ENCODE results near the gene HVCN1.
A peak's percentile ranks its signal among the peaks of the same experiment; 100 is the strongest.
"Not testable (repeated sequence)": the region's sequence is repeated elsewhere in the genome, so short reads cannot be mapped to it uniquely, and the experiment has no call there.

Gene HVCN1

DNA sequence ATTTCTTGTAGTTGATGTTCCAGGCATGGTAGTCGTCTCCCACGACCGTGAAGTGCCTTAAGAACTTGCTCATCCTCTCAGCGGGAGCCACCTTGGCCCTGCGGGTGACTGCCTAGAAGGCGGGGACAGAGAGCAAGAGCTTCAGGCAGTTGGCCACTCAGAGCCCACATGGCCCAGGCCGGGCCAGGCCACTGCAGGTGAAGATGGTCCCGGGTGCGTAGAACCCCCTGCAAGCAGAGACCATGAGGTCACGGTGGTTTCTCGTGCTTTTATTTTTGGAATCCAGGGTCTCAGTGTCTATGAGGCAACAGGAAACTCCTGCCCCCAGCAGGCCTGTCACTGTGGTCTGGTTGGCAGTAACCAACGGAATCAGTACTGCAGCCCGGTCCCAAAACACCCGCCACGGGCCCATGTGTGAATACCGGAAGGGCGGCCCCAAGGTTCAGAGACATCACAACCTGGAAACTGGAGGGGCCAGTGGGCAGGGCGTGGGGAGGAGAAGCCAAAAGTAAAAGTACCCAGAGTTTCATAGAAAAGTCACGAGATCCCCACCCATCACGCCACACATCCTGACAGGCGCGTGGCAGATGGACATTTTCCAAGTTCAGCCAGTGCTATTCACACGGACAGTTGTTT is 27.5 kb downstream of the HVCN1 start:
- peak; percentile 19 to 26 for DNase-seq

DNA sequence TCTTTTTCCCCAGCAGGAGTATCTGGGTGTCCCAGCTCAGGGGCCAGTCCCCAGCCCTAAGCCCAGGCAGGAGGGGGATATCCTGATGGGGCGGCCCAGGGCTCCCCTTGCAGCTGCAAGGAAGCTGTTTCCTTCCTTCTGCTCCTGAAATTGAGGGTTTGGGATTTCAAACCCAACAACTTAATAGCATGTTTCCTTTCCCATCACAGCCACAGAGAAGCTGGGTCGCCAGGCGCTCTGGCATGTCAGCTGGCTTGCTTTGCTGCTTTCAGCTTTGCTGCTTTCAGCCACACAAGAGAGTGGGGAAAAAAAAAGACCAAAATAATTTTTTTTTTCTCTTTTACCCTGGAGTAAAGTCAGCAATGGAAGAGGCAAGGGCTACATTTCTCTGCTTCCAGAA is 30.0 kb downstream of the HVCN1 start:
- DNase-seq, result no peak

DNA sequence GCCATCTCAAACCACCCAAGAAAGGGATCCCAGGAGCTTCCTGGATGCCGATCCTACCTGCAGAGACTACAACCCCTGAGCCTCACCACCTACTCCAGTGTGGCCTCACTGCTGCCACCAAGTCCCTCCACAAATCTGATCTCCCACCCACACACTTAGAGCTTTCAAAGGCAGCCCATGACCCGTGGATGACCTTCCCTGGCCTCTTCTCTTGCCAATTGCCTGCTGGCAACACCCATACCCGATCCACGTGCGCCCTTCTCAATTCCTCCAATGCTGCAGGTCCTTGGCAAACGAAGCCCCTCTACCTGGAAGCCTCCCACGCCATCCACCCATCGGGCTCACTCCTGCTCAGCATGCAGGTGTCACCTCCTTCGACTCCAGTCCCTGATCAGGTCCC is 30.7 kb downstream of the HVCN1 start:
- DNase-seq, result no peak

DNA sequence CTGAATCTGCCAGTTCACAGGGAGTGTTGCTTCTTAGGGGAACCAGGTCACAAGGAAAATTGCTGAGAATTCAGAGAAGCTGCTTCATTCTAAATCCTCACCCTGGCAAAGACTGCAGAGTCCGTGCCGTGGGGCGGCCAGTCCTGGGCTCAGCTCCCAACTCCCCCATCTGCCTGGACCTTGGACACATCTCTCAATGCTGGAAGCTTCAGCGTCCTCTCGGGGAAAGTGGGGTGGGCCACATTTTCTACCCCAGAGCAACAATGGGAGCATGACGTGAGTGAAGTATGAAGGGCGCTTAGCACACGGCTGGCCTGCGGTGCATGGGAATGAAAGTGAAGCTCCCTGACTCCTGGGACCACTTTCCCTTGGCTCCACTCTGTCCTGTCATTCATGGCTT is 31.2 kb downstream of the HVCN1 start:
- DNase-seq, result no peak

DNA sequence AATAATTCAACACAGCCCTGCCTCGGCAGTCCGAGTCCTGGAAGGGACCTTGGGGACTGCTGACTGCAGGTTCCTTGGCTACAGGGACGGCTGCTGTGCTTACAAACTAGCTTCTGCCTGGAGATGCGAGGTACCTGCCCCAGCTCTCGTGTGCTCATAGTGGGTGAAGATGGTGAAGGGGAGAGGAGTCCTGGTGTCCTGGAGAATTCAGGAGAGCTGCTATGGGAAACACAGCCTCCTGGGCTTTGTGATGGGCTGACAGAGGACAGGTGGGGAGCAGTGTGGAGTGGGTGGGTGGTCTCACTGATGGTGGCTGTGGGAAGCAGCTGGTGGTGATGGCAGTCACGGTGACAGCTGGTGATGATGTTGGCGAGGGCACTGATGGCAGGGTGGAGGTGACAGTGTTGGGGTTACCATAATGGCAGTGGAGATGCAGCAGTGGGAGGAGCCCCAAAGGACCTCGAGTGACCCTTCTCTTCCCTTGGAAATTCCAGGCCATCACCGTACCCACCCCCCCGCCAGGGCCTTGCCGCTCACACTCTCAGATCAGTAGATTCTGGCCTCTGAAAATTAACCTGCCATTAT is 32.8 kb downstream of the HVCN1 start:
- DNase-seq, result no peak

DNA sequence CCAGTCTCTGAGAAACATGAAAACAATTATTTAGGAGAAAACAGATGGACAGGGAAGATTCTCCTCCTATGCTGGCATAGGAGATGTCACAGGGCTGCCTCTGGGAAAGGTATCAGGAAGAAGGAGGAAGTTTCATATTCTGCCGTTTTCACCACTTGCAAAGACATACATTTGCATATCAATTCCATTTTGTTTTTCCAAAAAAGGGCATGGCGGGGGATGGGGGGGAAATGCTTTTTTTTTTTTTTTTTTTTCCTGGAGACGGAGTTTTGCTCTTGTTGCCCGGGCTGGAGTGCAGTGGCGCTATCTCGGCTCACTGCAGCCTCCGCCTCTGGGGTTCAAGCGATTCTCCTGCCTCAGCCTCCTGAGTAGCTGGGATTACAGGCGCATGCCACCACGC is 34.7 kb downstream of the HVCN1 start:
- DNase-seq, result not testable (repeated sequence)

DNA sequence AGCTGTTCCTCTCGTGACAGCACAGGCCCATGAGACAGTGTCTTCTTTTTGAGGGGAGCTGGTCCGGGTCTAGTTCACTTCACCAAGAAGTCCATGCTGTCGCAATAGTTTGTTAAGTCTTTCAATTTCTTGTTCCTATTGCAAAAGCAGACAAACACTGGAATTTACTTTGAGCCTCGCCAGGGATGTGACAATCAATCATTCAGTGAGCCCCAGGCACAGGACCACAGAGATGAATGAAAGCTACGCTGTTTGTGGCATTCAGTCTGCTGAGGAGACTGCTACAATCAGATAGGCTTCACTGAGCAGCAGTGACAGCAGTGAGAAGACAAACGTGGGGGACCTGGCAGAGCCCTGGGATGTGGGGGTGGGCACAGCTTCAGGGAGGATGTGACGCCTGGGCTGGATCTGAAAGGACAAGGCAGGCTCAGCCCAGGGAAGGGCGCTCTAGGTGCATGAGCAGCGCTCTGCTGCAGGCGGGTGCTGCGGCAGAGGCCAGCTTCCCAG is 39.5 kb downstream of the HVCN1 start:
- no peak for DNase-seq

DNA sequence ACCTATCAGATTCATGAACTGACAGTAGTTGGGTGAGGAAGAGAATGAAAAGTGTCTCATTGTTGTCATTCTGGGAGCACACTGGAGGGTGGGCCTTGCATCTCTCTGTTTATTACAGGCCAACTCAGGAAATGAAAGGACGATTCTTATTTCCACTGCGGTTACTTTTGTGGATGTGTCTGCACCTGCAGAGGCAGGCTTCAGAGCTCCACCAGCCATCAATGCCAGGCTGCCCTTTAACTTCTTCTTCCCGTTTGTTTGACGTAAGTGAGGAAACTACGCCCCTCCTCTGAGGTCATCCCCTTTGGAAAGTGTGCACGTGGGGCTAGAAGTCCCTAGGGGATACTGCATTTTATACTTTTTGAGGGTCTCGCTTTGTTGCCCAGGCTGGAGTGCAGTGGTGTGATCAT is 41.3 kb downstream of the HVCN1 start:
- DNase-seq, result no peak

DNA sequence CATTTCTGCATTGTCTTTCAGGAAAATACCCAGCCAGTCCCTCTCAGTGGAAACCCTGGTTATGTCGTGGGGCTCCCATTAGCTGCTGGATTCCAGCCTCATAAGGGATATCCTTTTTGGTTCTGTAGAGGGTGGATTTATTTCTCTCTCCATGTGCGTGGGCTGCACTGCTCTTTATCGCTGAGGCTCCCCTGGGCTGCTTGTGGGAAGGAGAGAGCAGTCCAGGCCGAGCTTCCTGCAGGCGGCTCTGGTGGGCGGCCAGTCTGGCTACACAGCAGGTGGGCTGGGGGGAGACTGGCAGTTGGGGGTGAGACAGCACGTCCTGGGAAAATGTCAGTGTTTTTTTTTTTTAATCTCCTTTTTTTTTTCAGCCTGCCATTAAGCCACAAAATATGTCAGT is 47.4 kb downstream of the HVCN1 start:
- no peak for DNase-seq

DNA sequence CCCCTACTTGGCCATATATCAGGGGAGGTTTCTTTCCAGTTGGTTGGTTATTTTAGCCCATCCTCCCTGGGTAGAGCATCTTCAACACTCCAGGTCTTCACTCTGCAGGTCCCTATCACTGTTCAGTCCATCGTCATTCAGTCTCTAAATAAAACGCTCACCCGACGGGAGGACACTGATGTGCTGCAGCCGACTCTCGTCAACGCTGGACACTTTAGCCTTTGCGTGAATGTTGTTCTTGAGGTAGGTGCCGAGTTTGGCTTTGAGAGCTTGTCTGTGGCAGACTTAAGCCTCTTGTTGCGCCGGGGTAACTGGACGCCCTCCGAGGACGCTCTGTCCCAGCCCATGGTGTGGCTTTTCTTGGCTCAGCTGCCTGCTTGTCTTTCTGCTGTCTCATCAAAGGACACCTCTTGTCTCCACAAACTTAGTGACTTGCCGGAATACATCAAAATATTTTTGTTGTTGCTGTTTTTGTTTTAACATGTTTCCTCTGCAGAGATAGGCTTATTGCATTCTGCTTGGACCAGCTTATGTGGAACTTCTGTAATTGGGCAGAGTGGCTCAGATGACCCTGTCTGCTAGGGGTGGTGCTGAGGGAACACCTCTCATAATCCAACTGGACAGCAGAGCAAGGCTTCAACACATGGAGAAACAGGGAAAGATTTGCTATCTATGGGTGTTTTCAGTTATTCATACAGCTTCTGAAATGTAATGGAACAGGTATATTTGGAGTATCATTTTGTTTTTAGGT is 48.5 kb downstream of the HVCN1 start:
- DNase-seq, result no peak

DNA sequence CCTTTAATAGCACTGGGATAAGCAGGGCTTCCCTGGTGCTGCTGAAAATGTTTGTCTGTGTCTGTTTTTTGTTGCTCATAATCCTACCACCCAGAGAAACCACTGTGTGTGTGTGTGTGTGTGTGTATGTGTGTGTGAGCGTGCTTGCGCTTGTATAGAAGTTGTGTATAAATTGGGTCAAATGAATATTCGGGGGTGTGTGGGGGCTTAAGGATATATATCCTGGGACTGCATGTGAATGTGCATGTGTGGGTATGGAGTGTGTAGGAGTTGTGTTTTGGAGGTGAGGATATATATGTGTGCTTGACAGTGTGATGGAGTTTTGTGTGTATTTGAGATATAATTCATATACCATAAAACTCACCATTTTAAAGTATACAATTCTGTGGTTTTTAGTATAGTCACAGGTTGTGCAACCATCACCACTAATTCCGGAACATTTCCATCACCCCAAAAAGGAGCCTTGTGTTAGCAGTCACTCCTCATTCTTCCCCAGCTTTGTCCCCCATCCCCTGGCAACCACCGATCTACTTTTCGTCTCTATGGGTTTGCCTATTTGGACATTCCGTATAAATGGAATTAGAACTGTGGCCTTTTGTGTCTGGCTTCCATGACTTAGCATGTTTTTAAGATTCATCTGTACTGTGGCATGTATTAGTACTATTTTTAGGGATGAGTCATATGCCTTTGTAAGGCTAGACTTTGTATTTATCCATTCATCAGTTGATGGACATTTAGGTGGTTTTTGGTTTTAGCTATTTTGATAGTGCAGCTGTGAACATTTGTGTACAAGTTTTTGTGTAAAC is 49.4 kb downstream of the HVCN1 start:
- no peak for DNase-seq

DNA sequence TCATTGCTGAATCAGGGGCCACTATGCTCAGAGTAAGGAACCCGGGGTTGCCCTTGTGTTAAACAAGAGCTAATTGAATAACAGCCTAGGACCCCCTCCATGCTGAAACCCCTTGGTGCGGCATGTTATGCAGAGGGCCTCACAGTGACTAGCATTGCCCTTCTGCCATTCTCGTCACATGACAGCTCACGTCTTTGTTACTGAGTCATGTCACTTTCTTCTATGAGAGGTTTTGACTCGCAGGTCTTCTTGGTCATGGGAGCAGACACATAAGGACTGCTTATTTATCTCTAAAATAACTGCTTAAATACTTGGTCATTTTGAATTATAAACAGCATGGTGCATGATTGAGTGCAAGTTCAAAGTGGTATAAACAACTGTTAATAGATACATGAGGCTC is 50.1 kb downstream of the HVCN1 start:
- DNase-seq, result no peak

DNA sequence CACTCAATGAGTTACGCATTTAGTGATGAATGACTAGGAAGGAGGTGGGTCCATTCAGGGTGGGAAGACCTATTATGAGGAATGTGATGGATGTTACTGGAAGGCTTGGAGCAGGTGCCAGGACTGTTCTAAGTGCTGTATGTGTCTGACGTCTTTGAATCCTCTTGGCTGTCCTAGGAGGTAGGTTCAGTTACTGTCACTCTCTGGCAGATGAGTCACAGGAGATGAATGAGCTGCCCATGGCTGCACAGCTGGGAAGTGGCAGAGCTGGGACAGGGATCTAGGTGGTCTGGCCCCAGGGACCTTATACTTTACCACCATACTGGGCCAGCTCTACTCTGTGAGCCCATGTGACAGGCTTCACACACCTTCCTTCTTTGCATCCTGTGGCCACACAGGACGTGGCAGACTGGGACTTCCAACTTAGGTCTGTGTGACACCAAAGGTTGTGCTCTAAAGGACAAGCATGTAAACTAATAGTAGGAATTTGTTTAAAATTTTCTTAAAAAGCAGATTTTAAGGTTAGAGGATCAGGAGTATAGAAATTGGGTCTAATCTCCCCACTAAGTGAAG is 51.0 kb downstream of the HVCN1 start:
- no peak for DNase-seq

DNA sequence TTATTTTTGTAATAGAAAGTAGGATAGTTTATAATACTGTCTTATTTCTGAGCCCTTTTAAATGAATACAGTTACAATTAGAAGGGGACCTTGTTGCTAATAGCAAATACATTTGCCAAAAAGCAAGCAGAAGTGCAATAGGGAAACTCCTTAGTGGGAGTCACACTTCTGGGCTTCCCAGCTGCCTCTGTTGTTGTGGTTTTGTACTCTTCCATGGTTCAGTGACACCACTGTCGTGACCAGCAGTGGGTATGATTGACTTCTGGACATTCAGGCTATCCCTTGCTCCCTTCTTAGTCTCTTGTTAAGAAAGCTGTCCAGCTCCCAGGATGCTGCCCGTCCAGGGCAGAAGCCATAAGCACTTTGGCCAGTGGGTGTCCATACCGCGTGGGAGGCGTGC is 52.4 kb downstream of the HVCN1 start:
- DNase-seq, result no peak

DNA sequence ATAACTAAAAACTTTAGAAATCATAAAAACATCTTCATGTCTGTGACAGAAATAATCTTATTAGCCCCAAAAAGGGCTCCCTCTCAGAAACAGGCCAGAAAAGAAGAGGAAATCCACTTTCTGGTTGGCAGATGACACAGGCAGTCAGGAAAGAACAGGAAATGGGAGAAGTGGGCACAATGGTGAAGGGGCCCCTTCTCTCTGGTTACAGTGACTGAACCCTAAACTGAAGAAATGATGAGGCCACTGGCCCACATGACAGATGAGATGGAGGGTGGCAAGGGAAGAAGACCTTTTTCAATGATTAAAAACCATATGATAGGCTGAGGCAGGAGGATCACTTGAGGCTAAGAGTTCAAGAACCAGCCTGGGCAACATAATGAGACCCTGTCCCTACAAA is 53.9 kb downstream of the HVCN1 start:
- no peak for DNase-seq

DNA sequence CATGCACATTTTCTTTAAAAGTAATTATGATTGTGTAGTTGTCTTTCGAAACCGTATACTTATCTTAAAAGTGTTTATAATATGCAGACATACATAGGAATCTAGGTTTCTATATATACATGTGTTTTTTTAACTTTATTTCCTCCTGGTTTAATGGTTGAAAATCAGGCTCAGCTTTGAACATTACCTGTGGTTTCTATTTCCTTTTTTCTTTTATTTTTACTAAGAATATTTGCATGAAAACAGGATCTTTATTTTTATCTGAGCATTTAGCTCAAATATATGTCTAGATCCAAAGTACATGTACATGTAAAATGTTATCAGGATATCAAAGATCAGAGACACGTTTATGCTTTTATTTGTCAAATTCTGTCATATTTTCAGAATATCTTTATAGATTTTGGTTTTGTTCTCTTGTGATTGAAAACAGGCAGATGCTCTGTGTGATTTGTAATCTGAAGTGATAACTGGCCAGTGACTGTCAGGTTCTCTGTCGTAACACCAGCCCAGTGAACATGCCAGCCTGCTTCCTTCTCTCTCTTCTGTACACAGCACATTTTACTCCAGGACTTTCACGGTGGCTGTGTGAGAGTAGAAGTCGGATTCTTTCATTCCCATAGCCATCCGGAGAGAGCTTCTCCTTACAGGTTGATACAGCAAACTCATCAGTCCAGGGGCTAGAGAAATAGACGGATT is 61.3 kb downstream of the HVCN1 start:
- DNase-seq, result no peak

DNA sequence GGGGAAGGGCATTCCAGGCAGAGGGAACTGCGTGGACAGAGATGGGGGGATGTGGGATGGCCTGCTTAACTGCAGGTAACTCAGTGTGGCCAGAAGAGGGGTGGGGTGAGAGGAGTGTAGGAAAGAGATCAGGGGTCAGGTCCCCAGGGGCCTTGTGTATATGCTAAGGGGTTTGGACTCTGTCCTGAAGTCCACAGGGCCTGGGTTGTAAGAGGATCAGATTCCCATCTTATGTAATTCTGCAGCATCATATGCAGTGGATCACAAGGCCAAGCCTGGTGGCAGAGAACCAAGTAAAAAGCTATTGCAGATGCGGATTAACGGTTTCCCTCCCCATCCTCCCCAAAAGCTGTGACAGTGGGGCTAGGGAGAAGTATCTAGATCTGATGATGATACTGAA is 66.3 kb downstream of the HVCN1 start:
- DNase-seq, result no peak

DNA sequence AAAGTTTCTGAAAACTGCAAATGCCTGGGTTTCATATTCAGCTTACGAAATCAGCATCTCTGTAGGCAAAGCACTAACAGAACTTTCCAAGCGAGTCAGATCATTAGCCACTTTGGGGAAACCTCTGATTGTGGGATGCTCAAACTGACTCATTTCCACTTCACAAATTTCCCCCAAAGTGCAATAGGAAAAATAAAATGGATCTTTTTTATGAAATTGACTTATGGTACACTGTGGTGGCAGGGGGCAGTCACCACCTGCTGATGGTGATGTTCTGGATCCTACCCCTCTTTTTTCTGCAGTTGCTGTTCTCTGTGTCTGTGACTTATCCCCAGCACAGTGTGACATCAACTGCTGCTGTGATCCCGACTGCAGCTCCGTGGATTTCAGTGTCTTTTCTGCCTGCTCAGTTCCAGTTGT is 69.4 kb downstream of the HVCN1 start:
- DNase-seq, result peak in 1 of 2 donors; percentile 25

DNA sequence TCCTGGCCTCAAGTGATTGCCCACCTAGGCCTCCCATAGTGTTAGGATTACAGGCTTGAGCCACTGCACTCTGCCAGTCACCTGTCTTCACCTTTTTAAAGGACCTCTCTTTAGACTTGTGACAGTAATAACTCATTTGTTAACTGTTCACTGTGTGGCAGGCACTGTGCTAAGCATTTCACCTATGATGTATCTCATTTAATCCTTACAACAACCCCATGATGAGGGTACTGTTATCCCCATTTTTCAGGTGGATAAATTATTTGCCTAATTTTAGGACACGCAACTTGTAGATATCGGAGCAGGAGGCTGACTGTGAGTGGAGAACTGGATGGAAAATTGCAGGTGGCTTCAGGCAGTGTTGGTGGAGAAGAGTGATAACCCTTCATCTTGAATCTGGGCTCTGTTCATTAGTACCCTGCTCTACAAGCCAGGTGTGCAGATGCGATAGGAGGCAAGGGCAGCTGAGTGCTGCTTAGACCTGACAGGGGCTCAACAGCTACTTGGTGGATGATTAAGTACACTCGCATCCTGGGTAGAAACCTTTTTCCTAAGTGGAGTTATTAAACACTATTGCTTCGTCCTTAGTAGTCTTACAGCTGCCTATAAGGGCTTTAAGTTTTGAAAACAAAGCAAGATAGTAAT is 72.3 kb downstream of the HVCN1 start:
- no peak for DNase-seq

DNA sequence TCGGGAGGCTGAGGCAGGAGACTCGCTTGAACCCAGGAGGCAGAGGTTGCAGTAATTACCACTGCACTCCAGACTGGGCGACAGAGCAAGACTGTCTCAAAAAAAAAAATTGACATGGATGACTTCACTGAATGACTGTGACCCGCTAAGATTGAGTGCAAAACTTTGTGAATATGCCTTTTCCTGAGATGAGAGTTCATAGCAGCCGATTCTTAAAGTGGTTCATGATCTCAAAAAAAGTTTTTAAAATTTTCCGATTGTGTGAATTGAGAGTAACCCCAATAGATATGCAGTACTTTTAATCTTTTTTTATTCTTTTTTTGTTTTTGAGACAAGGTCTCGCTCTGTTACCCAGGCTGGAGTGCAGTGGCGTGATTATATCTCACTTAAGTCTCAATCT is 73.7 kb downstream of the HVCN1 start:
- DNase-seq, result no peak

DNA sequence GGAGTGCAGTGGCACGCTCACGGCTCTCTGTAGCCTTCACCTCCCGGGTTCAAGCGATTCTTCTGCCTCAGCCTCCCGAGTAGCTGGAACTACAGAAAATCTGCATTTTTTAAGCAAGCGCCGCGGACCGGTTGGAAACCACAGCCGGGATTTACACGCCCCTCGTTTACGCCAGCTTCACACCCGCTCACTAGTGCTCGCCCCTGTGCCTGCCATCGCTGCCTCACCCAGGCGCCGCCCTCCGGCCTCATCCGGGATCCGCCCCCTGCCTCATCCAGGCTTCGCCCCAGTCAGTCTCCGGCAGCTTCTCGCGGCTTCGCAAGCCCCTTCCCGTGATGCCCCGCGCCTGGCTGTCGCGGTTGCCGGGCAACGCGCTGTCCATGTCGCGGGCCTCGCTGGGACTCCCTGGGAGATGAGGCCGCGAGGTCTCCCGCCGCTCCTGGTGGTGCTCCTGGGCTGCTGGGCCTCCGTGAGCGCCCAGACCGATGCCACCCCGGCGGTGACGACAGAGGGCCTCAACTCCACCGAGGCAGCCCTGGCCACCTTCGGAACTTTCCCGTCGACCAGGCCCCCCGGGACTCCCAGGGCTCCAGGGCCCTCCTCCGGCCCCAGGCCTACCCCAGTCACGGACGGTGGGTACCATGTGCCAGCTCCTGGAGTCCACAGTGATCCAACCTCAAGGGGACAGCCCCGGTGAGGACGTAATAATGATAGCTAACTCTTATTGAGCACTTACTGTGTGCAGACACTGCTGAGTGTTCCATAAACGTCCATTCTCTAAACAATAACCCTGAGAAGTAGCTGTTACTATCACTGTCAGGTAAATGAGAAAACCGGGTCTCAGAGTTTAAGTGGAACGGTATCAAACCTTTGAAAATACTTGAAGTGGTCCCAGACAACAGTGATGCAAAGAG is 74.9 kb downstream of the HVCN1 start, which contains the start of gene TCTN1:
Gene TCTN1, plus strand, starts transcription at position 359 of the 914 bp plus-strand sequence. Its CDS starts 54 bp downstream, at position 413.
- DNase-seq, result peak; percentile 96

Data from stimulated activated CD4-positive, alpha-beta T cell treated with anti-CD3 and anti-CD28 coated beads, Interleukin-2, amount 100 ng/mL, for 48 hours (primary cell).